ENCODE data around the gene BRCA1.
"Not testable (repeated sequence)": the region's sequence is repeated elsewhere in the genome, so short reads cannot be mapped to it uniquely, and the experiment has no call there.

The BRCA1 gene

DNA sequence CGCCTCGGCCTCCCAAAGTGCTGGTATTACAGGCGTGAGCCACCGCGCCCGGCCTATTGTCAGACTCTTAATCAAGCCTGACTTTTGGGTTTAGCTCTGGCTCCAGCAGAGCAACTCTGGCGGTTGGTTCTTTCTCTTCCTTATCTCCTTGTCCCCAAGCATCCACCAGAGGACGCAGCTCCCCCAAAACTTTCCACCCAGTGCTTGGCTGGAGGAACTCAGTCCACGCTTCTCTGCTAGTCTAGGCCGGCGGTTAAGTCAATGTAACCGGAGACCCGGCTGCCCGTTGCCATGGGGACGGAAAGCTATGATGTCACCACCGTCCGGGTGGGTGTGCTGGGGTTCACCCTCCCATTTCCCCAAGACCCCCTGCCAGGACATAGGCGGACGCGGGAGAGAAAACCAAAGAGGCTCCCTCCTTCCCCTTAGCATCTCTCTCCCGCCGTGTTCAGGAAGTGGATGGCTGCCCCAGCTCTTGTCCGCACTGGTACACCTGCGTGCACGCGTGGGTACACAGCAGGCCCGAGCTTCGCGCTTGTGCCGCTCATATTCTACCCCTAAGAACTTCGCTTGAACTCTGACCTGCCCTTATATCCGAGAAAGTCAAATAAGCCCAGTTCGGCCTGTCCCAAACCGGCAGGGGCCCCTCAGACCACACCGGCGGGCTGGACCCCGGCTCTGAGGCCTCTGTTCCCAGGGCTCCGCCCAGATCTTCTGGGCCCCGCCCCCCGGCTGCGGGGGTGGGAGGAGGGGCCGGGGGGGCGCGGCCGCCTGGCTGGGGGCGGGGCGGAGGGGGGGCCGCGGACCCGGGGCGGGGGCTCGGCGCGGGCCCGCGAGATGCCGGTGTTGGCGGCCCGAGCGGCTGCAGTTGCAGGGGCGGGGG is 100.5 kb downstream of the BRCA1 start, which contains the start of gene RND2:
RND2 (plus strand) TSS at position 825 of the 883 bp plus-strand sequence. CDS start 117 bp downstream, outside the sequence.
- peak; percentile 94 for DNase-seq

GRCh38 chr17:43021741-43022512 is 103.2 kb downstream of the BRCA1 start, which contains the start of gene VAT1:
VAT1 (minus strand) TSS chr17:43022385; CDS start chr17:43022322, 63 bp downstream.
- peak; percentile 42 for DNase-seq

DNA sequence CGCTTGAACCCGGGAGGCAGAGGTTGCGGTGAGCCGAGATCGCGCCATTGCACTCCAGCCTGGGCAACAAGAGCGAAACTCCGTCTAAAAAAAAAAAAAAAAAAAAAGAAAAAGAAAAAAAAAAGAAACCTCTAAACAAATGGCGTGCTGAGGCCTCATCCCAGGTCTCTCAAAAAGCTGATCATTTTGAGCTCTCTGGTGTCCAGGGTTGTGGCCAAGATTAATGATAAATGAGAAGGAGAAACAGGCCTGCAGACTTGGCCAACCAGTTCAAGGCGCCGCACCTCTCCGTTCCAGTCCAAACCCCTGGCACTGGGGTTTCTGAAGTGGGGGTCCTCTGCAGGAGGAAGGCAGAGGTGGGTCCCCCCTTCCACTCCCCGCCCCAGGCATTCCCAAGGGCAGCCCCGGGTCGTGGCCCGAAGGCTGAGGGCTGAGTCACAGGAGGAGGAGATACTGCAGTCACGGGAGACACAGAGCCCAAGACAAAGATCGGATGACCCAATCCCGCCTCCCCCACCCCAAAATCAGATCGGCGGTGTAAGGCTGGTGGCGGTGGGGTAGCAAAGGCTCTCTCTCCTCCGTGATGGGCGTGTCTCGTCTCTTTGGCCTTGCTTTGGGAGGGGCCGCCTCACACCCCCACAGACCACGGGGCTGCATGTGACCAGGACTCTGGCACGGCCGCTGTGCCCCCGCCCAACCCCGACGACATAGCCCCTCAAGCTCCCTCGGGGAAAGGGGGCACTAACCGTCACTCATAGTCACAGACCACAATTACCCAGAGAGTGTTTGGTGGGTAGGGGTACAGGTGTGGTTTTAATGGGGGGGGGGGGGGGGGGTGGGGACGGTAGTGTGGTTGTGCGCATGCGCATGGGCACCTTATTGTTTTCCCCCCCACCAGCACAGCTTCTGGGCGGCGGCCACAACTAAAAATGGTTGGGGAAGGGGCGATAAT is 104.1 kb downstream of the BRCA1 start:
- no peak for DNase-seq

GRCh38 chr17:43020030-43020621 is 105.0 kb downstream of the BRCA1 start:
- no peak for DNase-seq

DNA sequence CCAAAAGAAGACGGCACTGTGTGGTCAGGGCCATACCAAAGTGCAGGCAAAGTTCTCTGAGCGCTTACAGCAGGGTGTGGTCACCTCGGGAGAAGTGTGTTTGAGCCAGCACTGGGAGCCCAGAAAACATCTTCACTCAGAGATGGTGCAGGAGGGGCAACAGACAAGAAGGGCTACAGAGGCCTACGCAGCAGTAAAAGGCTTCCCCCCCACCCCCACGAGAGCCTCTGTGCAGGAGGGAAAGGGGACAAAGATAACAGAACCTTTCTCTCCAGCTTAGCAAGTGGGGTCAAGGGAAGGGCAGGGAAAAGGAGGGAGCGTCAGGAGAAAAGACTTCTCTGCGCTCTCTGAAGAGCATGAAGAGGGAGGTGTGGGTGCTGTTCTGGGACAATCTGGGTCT is 105.7 kb downstream of the BRCA1 start:
- DNase-seq, result no peak

DNA sequence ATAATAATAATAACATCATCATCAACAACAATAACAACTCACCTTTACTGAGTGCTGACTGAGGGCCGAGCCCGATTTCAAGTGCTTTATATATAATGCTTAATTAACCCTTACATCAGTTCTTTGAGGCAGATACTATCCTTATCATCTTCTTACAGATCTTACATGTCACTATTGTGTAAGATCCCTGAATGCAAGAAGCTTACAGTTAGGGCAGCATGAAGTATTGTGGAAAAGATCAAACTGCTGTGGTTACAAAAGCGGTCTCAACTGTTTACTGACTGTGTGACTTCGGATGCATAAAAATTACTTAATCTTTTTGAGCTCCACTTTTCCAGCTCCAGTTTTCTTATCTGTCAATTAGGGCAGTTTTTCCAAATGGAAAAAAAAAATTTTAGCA is 106.2 kb downstream of the BRCA1 start:
- DNase-seq, result no peak

DNA sequence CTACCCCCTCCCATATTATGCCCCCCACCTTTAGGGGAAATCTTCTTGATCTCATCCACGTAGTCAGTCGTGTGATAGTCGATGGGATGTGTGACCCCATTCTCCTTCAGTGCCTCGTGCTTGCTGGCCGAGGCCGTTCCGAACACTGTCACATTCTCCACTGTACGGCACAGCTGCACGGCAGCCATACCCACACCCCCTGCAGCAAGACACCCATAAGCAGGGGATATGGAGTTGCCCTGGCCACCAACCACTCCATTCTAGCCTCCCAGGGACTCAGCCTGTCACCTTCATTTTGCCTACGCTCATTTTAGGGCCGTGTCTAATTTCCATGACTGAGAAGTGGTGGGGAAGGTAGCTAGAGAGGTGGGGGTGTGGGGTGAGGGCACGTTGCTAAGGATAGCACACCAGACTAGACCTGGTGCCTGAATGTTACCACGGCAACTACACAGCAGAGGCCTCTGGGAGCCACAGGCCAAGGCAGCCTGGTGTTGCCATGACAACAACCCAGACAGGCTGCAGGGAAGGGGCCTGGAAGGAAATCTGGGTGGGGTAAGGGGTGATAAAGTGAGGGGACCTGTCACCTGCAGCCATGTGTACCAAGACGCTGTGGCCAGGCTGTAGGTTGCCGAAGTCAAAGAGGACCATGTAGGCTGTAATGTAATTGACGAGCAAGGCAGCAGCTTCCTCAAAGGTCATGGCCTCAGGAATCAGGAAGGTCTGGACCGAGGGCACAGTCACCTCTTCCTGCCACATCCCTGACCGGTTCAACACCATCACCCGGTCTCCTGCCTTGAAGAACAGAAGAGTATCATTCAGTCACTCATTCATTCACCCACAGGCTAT is 106.9 kb downstream of the BRCA1 start:
- DNase-seq, result no peak

DNA sequence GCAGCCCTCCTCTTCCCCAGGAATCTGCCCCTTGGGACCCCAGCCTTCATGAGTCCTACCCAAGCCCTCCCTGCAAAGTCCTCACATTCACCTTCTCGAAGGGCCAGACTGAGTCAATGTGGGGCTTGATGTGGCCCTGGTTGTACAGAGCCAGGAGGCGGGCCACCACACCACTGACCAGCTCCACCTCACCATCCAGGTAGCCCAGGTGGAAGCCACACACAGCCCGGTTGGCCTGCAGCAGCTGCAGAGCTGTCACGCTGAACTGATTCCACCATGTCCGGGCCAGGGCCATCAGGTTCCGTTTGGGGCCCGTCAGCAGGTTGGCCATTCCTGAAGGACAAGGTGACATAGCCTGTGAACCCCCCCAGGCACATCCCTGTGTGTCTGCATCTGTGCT is 108.9 kb downstream of the BRCA1 start:
- DNase-seq, result no peak

DNA sequence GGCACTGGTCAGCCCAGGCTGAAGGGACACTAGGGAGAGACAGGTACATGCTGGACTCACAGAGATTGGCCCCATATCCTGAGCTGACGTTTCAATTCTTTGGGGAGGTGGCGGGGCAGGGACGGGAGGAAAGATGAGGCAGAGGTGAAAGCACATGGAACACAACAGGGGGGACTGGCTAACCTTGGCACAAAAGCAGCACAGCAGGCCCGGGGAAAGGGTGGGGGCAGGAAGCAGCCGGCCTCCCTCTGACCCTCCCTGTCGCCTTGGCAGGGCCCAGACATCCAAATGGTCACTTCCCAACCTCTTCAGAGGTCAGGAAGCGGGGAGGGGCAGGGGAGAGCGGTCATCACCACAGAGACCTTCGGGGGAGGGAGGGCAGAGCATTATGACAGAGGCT is 109.6 kb downstream of the BRCA1 start:
- DNase-seq, result no peak

DNA sequence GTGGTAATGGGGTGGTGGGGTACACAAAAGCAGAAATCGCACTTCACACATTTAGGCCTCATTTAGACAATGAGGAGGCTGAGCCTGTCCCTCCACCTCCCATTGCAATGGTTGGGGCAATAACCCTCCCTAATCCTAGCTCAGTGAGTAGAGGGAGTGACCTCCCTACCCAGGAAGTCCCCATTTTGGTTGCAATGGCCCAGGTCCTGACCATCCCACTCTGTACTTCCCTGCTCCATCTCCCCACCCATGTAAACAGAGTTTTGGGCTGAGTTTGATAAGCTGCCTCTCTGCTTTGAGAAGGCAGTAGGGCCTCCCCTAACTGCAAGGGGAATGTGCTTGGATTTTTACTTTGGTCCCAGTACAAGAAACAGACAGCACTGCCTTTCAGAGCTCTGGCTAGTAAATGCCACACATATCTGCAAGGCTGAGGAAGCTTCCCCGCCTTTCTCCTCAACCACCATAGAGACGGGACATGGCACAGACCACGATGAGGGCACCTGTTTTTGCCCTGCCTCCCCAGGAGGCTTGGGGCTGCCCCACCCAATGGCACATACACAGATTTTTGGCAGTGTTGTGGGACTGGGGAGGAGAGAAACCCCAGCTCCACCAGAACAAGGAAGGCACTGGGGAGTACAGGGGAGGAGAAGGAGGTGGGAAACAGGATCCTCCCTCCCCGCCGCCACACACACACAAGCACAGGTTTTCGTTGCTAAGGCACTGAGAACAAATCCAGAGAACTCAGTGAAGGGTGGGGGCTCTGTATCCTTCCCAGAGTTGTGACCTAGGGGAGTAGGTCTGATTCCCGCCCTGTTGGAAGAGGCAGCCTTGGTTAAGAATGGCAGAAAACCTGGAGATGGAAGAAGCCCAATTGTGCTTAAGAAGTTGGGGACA is 110.3 kb downstream of the BRCA1 start:
- no peak for DNase-seq

- no peak for DNase-seq
Observed at GRCh38 chr17:43014020-43014648, 111.0 kb downstream of the BRCA1 start.

DNA sequence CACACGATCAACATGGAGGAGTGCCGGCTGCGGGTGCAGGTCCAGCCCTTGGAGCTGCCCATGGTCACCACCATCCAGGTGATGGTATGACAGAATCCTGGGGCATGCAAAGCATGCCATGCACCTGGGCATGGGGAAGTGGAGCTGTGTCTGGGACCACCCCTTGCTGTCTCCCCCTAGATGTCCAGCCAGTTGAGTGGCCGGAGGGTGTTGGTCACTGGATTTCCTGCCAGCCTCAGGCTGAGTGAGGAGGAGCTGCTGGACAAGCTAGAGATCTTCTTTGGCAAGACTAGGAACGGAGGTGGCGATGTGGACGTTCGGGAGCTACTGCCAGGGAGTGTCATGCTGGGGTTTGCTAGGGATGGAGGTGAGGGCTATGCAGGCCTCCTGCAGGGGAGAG is 111.9 kb downstream of the BRCA1 start:
- DNase-seq, result no peak

- no peak for DNase-seq
Observed at GRCh38 chr17:43011728-43012472, 113.3 kb downstream of the BRCA1 start.

DNA sequence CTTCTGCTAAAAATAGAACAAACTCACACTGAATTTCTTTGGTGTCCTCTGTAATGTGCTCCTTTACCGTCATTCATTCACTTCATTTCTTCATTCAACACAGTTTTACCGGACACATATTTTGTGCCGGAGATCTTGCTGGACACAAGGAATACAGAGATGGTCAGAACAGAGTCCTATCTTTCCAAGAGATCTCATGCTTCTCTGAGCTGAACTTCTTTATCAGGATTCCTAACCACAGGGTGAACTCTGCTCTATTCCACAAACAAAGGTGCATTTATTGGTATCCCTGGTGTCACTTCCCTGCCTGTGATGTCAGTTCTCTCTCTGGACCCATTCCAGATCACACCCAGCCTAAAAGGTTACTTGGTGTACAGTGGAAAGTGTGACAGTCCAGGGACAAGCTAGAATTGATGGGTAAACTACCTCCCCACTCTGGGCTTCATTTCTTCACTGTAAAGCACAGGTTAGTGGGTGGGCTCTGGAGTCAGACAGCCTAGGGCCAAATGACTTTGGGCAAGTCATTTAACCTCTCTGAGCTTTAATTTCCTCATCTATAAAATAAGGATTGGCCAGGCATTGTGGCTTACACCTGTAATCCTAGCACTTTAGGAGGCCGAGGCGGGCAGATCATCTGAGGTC is 114.4 kb downstream of the BRCA1 start:
- no peak for DNase-seq

- DNase-seq, result peak; percentile 7
Observed at GRCh38 chr17:43006639-43007551, 118.3 kb downstream of the BRCA1 start, which contains the start of gene IFI35. IFI35 (plus strand) TSS chr17:43006784; CDS start chr17:43006948, 164 bp downstream.

DNA sequence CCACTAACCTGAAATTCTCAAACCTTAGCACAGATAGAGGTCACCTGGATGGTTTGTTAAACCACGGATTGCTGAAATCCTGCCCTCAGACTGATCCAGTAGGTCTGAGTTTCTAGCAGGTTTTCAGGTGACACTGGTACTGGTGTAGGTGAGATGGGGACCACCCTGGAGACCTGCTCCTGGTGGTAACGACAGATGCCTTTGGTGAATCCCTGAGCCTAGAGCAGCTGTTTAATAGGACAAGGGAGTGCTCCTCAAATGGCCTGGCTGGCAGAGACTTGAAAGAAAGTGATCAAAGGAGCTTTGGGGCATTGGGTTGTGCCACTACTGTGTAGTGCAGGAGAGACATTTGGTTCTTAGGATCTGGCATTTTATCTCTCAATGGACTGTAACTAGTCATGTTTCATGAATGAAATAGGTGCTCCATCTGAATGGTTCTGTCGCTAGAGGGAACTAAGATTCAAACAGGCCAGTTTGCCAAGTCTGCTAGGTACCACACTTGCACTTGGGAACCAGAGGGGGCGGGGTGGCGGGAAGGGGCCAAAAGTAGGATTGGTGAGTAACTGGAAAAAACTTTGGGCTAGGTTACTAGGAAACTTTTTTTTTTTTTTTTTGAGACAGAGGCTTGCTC is 121.5 kb downstream of the BRCA1 start:
- no peak for DNase-seq

DNA sequence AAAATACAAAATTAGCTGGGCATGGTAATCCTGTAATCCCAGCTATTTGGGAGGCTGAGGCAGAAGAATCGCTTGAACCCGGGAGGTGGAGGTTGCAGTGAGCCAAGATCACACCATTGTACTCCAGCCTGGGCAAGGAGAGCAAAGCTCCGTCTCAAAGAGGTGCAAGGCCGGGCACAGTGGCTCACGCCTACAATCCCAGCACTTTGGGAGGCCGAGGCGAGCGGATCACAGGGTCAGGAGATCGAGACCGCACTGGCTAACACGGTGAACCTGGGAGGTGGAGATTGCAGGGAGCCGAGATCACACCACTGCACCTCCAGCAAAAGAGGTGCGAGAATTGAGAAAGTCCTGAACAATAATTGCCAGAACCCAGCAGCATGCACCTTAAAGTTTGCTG is 124.3 kb downstream of the BRCA1 start:
- DNase-seq, result not testable (repeated sequence)
